ENCODE data around the gene B4GALT5. TPM values are rescaled to one million over a fixed set of nuclear protein-coding genes. Genes with fewer than 3 reads are reported as not detected.

B4GALT5 gene
- total and polyA plus RNA-seq, 5 donors from 2014 or later, result 0.45 to 13.6 (median 1.1) TPM

- Mint-ChIP-seq H3K9me3 (no peaks in the 10 kb centered on the region), H3K4me1 (peaks cover 0 to 9% (median 2%) of the 10 kb centered on the region in 4 donors), H3K36me3 (peaks cover 25% of the 10 kb centered on the region), H3K4me3 (no peak overlapping the region), H3K27me3 (no peaks in the 10 kb centered on the region), H3K27ac (no peak overlapping the region)
- peaks cover 47% of the 10 kb centered on the region for H3K36me3 ChIP-seq (ENCODE audit: control insufficient read depth, insufficient read depth, low read length)
- no peaks in the 10 kb centered on the region for H3K27me3 ChIP-seq (ENCODE audit: control insufficient read depth, insufficient read depth, low read length)
- H3K27ac ChIP-seq (ENCODE audit: insufficient read depth, low read length, poor library complexity, severe bottlenecking), result no peak overlapping the region
- DNase-seq, result no peak
- H3K9me3 ChIP-seq (ENCODE audit: control insufficient read depth in 2 of 2, low read length in 2 of 2), result no peaks in the 10 kb centered on the region
- no peaks in the 10 kb centered on the region for H3K4me1 ChIP-seq (ENCODE audit: control insufficient read depth, insufficient read depth, low read length, poor library complexity, severe bottlenecking)
- no peak for ATAC-seq (ENCODE audit: low read depth in 2 of 2)
- H3K4me3 ChIP-seq (ENCODE audit: low read depth, low read length), result no peak overlapping the region
Observed at GRCh38 chr20:49635166-49635565, 78.5 kb downstream of the B4GALT5 start.

- peaks cover 21% of the 10 kb centered on the region for H3K36me3 Mint-ChIP-seq
- no peaks in the 10 kb centered on the region for H3K9me3 Mint-ChIP-seq
Observed at GRCh38 chr20:49634116-49634515, 79.6 kb downstream of the B4GALT5 start.

GRCh38 chr20:49633643-49634042 lies 80.0 kb downstream of the B4GALT5 start:
- Mint-ChIP-seq H3K4me1 (peaks cover 0 to 9% (median 2%) of the 10 kb centered on the region in 4 donors), H3K27ac (peak overlapping the region in 1 of 3 donors; percentile 29)

More at GRCh38 chr20:49634116-49634515, 79.6 kb downstream of the B4GALT5 start:
- H3K27me3 ChIP-seq (ENCODE audit: control insufficient read depth, insufficient read depth, low read length), result no peaks in the 10 kb centered on the region
- H3K36me3 ChIP-seq (ENCODE audit: control insufficient read depth, insufficient read depth, low read length), result peaks cover 37% of the 10 kb centered on the region
- peaks cover 0 to 9% (median 2%) of the 10 kb centered on the region in 4 donors for H3K4me1 Mint-ChIP-seq
- H3K27ac ChIP-seq (ENCODE audit: insufficient read depth, low read length, poor library complexity, severe bottlenecking), result no peak overlapping the region
- H3K27me3 Mint-ChIP-seq, result no peaks in the 10 kb centered on the region
- no peaks in the 10 kb centered on the region for H3K9me3 ChIP-seq (ENCODE audit: control insufficient read depth in 2 of 2, low read length in 2 of 2)
- H3K4me3 ChIP-seq (ENCODE audit: low read depth, low read length), result no peak overlapping the region
- DNase-seq (no peak), ATAC-seq (ENCODE audit: low read depth in 2 of 2) (no peak)
- no peaks in the 10 kb centered on the region for H3K4me1 ChIP-seq (ENCODE audit: control insufficient read depth, insufficient read depth, low read length, poor library complexity, severe bottlenecking)
- H3K27ac Mint-ChIP-seq, result no peak overlapping the region
- H3K4me3 Mint-ChIP-seq, result no peak overlapping the region

GRCh38 chr20:49633023-49633422 lies 80.7 kb downstream of the B4GALT5 start:
- ATAC-seq (ENCODE audit: low read depth in 2 of 2) (no peak), DNase-seq (no peak)
- Histone ChIP-seq H3K4me1 (ENCODE audit: control insufficient read depth, insufficient read depth, low read length, poor library complexity, severe bottlenecking) (no peaks in the 10 kb centered on the region), H3K27me3 (ENCODE audit: control insufficient read depth, insufficient read depth, low read length) (no peaks in the 10 kb centered on the region), H3K27ac (ENCODE audit: insufficient read depth, low read length, poor library complexity, severe bottlenecking) (no peak overlapping the region), H3K36me3 (ENCODE audit: control insufficient read depth, insufficient read depth, low read length) (peaks cover 28% of the 10 kb centered on the region), H3K4me3 (ENCODE audit: low read depth, low read length) (no peak overlapping the region), H3K9me3 (ENCODE audit: control insufficient read depth in 2 of 2, low read length in 2 of 2) (no peaks in the 10 kb centered on the region)
- H3K36me3 Mint-ChIP-seq, result peaks cover 21% of the 10 kb centered on the region
- peaks cover 0 to 3% (median 0%) of the 10 kb centered on the region in 7 donors for H3K9me3 Mint-ChIP-seq
- no peaks in the 10 kb centered on the region for H3K27me3 Mint-ChIP-seq
- H3K4me3 Mint-ChIP-seq, result no peak overlapping the region
- no peak overlapping the region for H3K27ac Mint-ChIP-seq
- peaks cover 0 to 9% (median 2%) of the 10 kb centered on the region in 4 donors for H3K4me1 Mint-ChIP-seq

More at GRCh38 chr20:49633643-49634042, 80.0 kb downstream of the B4GALT5 start:
- H3K36me3 Mint-ChIP-seq, result peaks cover 21% of the 10 kb centered on the region
- no peak for ATAC-seq (ENCODE audit: low read depth in 2 of 2)
- no peak overlapping the region for H3K4me3 ChIP-seq (ENCODE audit: low read depth, low read length)
- DNase-seq, result no peak
- H3K9me3 ChIP-seq (ENCODE audit: control insufficient read depth in 2 of 2, low read length in 2 of 2), result no peaks in the 10 kb centered on the region
- no peaks in the 10 kb centered on the region for H3K27me3 Mint-ChIP-seq
- H3K27me3 ChIP-seq (ENCODE audit: control insufficient read depth, insufficient read depth, low read length), result no peaks in the 10 kb centered on the region
- H3K9me3 Mint-ChIP-seq, result peaks cover 0 to 1% (median 0%) of the 10 kb centered on the region in 7 donors
- H3K36me3 ChIP-seq (ENCODE audit: control insufficient read depth, insufficient read depth, low read length), result peaks cover 35% of the 10 kb centered on the region
- no peak overlapping the region for H3K4me3 Mint-ChIP-seq
- no peaks in the 10 kb centered on the region for H3K4me1 ChIP-seq (ENCODE audit: control insufficient read depth, insufficient read depth, low read length, poor library complexity, severe bottlenecking)
- no peak overlapping the region for H3K27ac ChIP-seq (ENCODE audit: insufficient read depth, low read length, poor library complexity, severe bottlenecking)

- DNase-seq (no peak), ATAC-seq (ENCODE audit: low read depth in 2 of 2) (no peak)
- Histone ChIP-seq H3K9me3 (ENCODE audit: control insufficient read depth in 2 of 2, low read length in 2 of 2) (no peaks in the 10 kb centered on the region), H3K27me3 (ENCODE audit: control insufficient read depth, insufficient read depth, low read length) (no peaks in the 10 kb centered on the region), H3K36me3 (ENCODE audit: control insufficient read depth, insufficient read depth, low read length) (peaks cover 22% of the 10 kb centered on the region), H3K27ac (ENCODE audit: insufficient read depth, low read length, poor library complexity, severe bottlenecking) (no peak overlapping the region), H3K4me3 (ENCODE audit: low read depth, low read length) (no peak overlapping the region), H3K4me1 (ENCODE audit: control insufficient read depth, insufficient read depth, low read length, poor library complexity, severe bottlenecking) (no peaks in the 10 kb centered on the region)
- Mint-ChIP-seq H3K27ac (no peak overlapping the region), H3K4me3 (no peak overlapping the region), H3K4me1 (peaks cover 0 to 9% (median 4%) of the 10 kb centered on the region in 4 donors), H3K9me3 (peaks cover 0 to 3% (median 0%) of the 10 kb centered on the region in 7 donors), H3K36me3 (peaks cover 18% of the 10 kb centered on the region), H3K27me3 (no peaks in the 10 kb centered on the region)
Observed at GRCh38 chr20:49631856-49632418, 81.7 kb downstream of the B4GALT5 start.

- Mint-ChIP-seq H3K36me3 (peaks cover 14% of the 10 kb centered on the region), H3K4me1 (peaks cover 0 to 7% (median 4%) of the 10 kb centered on the region in 4 donors), H3K27ac (peak overlapping the region in 2 of 3 donors; percentile 26 to 55), H3K27me3 (no peaks in the 10 kb centered on the region), H3K4me3 (no peak overlapping the region), H3K9me3 (peaks cover 0 to 3% (median 0%) of the 10 kb centered on the region in 7 donors)
- Histone ChIP-seq H3K9me3 (ENCODE audit: control insufficient read depth in 2 of 2, low read length in 2 of 2) (no peaks in the 10 kb centered on the region), H3K4me3 (ENCODE audit: low read depth, low read length) (no peak overlapping the region), H3K27ac (ENCODE audit: insufficient read depth, low read length, poor library complexity, severe bottlenecking) (no peak overlapping the region), H3K36me3 (ENCODE audit: control insufficient read depth, insufficient read depth, low read length) (peaks cover 14% of the 10 kb centered on the region), H3K27me3 (ENCODE audit: control insufficient read depth, insufficient read depth, low read length) (no peaks in the 10 kb centered on the region), H3K4me1 (ENCODE audit: control insufficient read depth, insufficient read depth, low read length, poor library complexity, severe bottlenecking) (no peaks in the 10 kb centered on the region)
- DNase-seq, result no peak
- ATAC-seq (ENCODE audit: low read depth in 2 of 2), result no peak
Observed at GRCh38 chr20:49631061-49631716, 82.5 kb downstream of the B4GALT5 start.

- Histone ChIP-seq H3K4me3 (ENCODE audit: low read depth, low read length) (no peak overlapping the region), H3K27ac (ENCODE audit: insufficient read depth, low read length, poor library complexity, severe bottlenecking) (no peak overlapping the region), H3K4me1 (ENCODE audit: control insufficient read depth, insufficient read depth, low read length, poor library complexity, severe bottlenecking) (no peaks in the 10 kb centered on the region), H3K9me3 (ENCODE audit: control insufficient read depth in 2 of 2, low read length in 2 of 2) (no peaks in the 10 kb centered on the region), H3K27me3 (ENCODE audit: control insufficient read depth, insufficient read depth, low read length) (no peaks in the 10 kb centered on the region), H3K36me3 (ENCODE audit: control insufficient read depth, insufficient read depth, low read length) (peaks cover 7% of the 10 kb centered on the region)
- H3K27ac Mint-ChIP-seq, result no peak overlapping the region
- peaks cover 0 to 7% (median 3%) of the 10 kb centered on the region in 4 donors for H3K4me1 Mint-ChIP-seq
- ATAC-seq (ENCODE audit: low read depth in 2 of 2) (no peak), DNase-seq (no peak)
- H3K9me3 Mint-ChIP-seq, result peaks cover 0 to 3% (median 0%) of the 10 kb centered on the region in 7 donors
- no peak overlapping the region for H3K4me3 Mint-ChIP-seq
- H3K27me3 Mint-ChIP-seq, result no peaks in the 10 kb centered on the region
- peaks cover 7% of the 10 kb centered on the region for H3K36me3 Mint-ChIP-seq
Observed at GRCh38 chr20:49630396-49630951, 83.2 kb downstream of the B4GALT5 start.

Measured in CD4-positive, CD25-positive, alpha-beta regulatory T cell (primary cell).